ENCODE data around the gene CRIP3. TPM values are rescaled to one million over a fixed set of nuclear protein-coding genes. Genes with fewer than 3 reads are reported as not detected.

CRIP3 gene
- total and polyA plus RNA-seq, 2 of the 13 experiments (the other 11 are each of a cell fraction or from before 2014, with no cell fraction given), result 6.3 to 9.3 TPM

GRCh38 chr6:43290905-43291355 lies 17.7 kb downstream of the CRIP3 start (continued):
- TF ChIP-seq ELK4 (CRISPR knock-in tag; IDR thresholded peaks at IDR 0.05; ENCODE audit: borderline replicate concordance), result no peak
- TF ChIP-seq ATF5 (CRISPR knock-in tag; IDR thresholded peaks at IDR 0.05; ENCODE audit: low read depth), result no peak
- no peak for TF ChIP-seq HNRNPK (IDR thresholded peaks at IDR 0.05; ENCODE audit: low read depth, low read length, poor library complexity, severe bottlenecking)
- peak; percentile 56; the same call in 1 of the 2 replicates for TF ChIP-seq KDM2A (CRISPR knock-in tag; IDR thresholded peaks at IDR 0.05; ENCODE audit: borderline replicate concordance, low read depth)
- TF ChIP-seq ZNF557 (CRISPR knock-in tag; IDR thresholded peaks at IDR 0.05), result 0 out of 2 replicates have a peak, but pooled peaks have one; percentile 68
- TF ChIP-seq ZNF556 (CRISPR knock-in tag; IDR thresholded peaks at IDR 0.05; ENCODE audit: borderline replicate concordance), result no peak; the same call in 1 of the 2 replicates
- TF ChIP-seq ZNF512B (CRISPR knock-in tag; IDR thresholded peaks at IDR 0.05; ENCODE audit: borderline replicate concordance), result 0 out of 2 replicates have a peak, but pooled peaks have one; percentile 45
- TF ChIP-seq HOXA3 (CRISPR knock-in tag; IDR thresholded peaks at IDR 0.05), result peak; percentile 86
- TF ChIP-seq SRSF4 (IDR thresholded peaks at IDR 0.05; ENCODE audit: low read depth, low read length, poor library complexity, severe bottlenecking), result no peak
- peak; percentile 79 for TF ChIP-seq DRAP1 (CRISPR knock-in tag; IDR thresholded peaks at IDR 0.05)
- TF ChIP-seq TRIM24 (CRISPR knock-in tag; IDR thresholded peaks at IDR 0.05), result no peak
- no peak for TF ChIP-seq ATF4 (CRISPR knock-in tag; IDR thresholded peaks at IDR 0.05)
- no peak; the same call in 1 of the 2 replicates for TF ChIP-seq STAT6 (CRISPR knock-in tag; IDR thresholded peaks at IDR 0.05; ENCODE audit: borderline replicate concordance)
- TF ChIP-seq TBP (CRISPR knock-in tag; IDR thresholded peaks at IDR 0.05), result no peak
- no peak for TF ChIP-seq BCLAF1 (IDR thresholded peaks at IDR 0.05)
- no peak; the same call in 1 of the 2 replicates for TF ChIP-seq DPF2 (CRISPR knock-in tag; IDR thresholded peaks at IDR 0.05; ENCODE audit: borderline replicate concordance, low read depth)
